NCI-H1930 (cell line): ENCODE data around the gene MAD1L1.

ENCODE experiments used
- DNase-seq, 2 experiments: peaks; one replicate each; lab custom pipeline; 2025; lab: John Stamatoyannopoulos, UW

The MAD1L1 gene

GRCh38 chr7:2258661-2259365 is 26.1 kb upstream of the MAD1L1 start:
- DNase-seq, result no peak

GRCh38 chr7:2257651-2258050 is 24.9 kb upstream of the MAD1L1 start:
- DNase-seq, result no peak

DNA sequence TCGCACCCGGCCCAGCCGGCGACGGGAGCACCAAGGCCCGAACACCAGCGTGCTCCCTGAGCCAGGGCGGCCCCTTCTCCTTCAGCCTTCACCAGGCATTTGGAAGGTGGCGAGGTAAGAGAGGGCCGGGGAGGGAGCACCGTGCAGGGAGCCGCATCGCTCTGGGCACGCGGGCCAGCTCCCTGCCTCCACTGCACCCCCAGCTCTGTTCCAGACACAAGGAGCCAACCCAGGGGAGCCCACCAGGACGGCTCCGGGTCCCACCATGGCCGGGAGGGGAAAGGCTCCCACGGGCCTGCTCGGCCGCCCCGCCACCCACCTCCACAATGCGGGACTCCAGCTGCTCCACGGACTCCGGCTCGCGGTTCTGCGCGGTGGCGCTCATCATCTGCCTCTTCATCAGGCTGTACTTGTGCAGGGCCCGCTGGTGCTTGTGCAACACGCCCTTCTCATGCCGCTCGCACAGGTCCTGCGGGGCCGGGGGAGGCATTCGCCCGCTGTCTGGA is 24.4 kb upstream of the MAD1L1 start:
- no peak for DNase-seq

GRCh38 chr7:2256306-2257045 is 23.7 kb upstream of the MAD1L1 start:
- no peak for DNase-seq

GRCh38 chr7:2255145-2256139 is 22.7 kb upstream of the MAD1L1 start:
- DNase-seq, result no peak

GRCh38 chr7:2254429-2255144 is 21.8 kb upstream of the MAD1L1 start:
- DNase-seq, result no peak

DNA sequence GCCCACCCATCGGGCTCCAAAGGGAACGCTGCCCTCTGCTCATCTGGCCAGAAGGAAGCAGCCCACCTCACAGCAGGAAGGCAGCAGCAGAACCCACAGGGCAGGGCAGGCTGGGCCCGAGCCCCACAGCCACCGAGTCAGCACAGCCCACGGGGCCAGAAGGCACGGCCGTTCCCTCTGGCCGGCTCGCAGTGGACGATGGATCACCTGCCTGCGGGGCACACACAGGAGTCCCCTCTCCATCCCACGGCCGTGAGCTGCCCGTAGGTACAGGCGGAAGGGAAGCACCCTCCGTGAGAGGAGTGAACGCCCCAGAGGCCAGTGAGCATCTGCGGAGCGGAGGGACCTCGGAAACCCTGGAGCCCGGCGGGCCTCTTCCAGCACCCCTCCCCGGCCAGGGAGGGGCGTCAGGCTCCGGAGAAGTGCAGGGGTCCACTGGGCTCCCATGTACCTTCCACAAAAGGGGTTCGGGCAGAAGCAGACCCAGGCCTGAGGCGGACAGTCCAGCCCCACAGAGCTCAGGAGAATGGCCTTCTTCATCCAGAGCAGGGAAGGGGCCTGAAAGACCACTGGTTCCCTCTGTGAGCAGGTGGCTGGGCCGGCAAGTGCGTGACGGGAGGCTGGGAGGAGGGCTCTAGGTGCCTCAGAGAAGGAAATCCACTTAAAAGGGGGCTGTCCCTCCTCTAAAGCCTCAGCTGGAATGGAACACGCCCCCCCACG is 20.9 kb upstream of the MAD1L1 start:
- no peak for DNase-seq

GRCh38 chr7:2253021-2253420 is 20.3 kb upstream of the MAD1L1 start:
- no peak for DNase-seq

DNA sequence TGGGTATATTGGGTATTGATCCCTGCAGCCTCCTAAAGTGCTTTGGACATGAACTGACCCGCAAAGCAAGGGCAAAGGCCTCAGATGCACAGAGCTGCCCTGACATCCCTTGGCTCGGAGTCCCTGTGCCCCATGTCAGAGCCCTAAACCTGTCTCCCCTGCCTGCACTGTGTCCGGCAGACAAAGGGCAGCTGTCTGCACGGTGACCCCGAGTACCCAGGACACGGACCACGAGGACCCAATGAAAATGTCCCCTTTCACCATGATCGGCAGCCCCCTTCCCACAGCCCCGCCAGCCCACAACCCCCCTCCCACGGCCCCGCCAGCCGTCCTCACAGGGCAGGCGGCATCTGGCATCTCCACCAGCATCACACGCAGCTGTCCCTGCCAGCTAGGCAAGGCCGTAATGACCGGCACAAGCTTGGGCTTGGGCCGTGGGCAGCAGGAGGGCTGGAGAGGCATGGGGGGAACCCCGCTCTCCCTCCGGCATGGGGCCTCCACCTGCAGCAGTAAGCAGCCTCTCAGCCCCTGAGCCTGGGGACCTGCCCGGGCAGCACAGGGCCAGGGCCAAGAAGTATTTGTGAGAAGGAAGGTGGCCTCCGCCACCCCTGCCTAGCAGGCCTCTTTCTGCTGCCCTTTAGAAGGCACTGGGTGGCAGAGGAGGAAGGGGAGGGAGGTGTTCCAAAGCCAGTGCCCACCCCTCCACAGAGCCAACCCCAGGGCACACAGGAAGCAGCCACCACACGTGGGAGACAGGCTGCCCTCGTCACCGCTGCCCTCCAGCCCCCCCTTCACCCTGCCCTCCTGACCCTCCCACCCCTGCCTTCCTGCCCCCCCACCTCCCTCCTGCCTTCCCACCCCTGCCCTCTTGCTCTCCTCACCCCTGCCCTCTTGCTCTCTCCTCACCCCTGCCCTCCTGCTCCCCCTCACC is 19.4 kb upstream of the MAD1L1 start:
- DNase-seq, result no peak

DNA sequence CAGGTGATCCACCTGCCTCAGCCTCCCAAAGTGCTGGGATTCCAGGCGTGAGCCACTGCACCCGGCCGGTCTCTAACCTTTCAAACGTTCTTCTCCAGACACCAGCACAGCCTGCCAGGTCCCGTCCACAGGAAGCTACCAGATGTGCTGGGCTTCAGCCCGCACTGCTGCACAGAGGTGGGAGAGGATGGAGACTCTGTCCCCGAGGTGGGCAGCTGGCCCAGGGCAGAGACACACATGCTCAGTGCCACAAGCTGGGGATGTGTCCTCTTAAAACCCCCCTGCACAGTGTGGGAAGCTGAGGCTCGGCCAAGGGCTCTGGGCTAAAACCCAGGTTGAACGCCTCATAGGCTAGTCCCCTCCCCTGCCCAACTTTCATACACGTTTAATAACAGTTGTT is 18.6 kb upstream of the MAD1L1 start:
- no peak for DNase-seq

DNA sequence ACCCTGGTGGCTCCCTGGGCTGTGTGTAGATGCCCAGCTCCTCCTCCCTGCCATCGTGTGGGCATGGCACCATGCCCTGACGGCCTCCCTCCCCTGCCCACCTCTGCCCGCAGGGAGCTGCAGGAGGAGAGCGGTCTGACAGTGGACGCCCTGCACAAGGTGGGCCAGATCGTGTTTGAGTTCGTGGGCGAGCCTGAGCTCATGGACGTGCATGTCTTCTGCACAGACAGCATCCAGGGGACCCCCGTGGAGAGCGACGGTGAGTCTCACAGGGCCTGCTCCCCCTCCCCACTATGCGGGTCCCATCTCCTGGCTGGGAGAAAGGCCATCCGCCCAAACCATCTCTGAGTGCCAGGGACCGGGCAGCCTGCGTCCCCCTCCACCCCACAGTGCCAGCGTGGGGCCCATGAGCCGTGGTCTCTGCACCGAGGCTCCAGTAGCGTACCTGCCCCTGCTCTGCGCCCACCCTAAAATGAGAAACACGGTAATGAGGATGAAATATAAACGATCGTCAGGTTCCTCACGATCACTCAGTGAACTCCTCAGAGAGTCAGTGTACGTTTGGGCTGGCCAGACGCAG is 17.1 kb upstream of the MAD1L1 start:
- DNase-seq, result no peak

- no peak for DNase-seq
These were observed 16.4 kb upstream of the MAD1L1 start for GRCh38 chr7:2248984-2249694.

- DNase-seq, result no peak
These were observed 14.6 kb upstream of the MAD1L1 start for GRCh38 chr7:2247141-2247995.

DNA sequence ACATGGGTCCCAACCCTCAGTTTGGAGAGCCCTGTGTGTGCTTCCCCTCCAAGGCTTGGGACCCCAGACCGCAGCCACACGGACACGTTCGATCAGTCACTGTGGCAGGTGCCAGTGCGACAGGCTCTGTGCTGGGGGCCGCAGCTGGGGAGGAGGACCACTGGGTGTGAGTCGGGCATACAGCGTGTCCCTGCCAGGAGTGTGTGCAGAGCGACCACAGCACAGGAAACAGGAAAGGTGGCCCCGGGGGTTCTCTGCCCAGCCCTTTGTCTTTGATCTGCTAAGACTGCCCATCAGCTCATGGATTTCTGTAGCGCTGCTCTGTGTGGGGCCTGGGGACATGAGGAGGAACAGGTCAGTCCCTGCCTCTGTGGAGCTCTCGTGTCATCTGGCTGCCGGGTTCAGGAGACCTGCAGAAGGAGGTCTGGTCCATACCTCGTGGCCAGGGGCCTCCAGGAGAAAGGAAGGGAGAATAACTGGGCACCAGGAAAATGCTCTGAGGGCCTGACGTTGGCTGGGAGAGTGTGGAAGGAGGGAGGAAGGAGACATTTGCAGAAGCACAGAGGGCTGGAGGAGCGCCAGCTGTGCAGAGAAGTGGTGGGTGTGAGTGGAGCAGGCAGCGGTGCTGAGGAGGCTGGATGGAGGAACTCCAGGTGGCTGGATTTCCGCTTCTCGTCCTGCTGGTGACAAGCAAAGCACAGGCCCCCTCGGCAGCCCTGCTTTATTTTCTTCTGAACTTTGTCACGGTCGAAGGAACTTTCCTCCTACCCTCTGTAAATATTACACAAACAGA is 13.3 kb upstream of the MAD1L1 start:
- DNase-seq, result no peak

GRCh38 chr7:2244404-2244995 is 11.8 kb upstream of the MAD1L1 start:
- no peak for DNase-seq

- no peak for DNase-seq
These were observed 10.7 kb upstream of the MAD1L1 start for GRCh38 chr7:2243458-2243857.
